HG02678 (cell line): ENCODE measurements around the gene SDHAF2.
"Not testable (repeated sequence)": the region's sequence is repeated elsewhere in the genome, so short reads cannot be mapped to it uniquely, and the experiment has no call there.

Source experiments
- ATAC-seq: cut with Tn5 transposase; IDR thresholded peaks from one replicate; pipeline ENCODE4 v1.9.1; 2021; ENCODE audit warnings: mild to moderate bottlenecking, moderate library complexity; ENCODE audit not compliant: unreplicated experiment

Gene SDHAF2

DNA sequence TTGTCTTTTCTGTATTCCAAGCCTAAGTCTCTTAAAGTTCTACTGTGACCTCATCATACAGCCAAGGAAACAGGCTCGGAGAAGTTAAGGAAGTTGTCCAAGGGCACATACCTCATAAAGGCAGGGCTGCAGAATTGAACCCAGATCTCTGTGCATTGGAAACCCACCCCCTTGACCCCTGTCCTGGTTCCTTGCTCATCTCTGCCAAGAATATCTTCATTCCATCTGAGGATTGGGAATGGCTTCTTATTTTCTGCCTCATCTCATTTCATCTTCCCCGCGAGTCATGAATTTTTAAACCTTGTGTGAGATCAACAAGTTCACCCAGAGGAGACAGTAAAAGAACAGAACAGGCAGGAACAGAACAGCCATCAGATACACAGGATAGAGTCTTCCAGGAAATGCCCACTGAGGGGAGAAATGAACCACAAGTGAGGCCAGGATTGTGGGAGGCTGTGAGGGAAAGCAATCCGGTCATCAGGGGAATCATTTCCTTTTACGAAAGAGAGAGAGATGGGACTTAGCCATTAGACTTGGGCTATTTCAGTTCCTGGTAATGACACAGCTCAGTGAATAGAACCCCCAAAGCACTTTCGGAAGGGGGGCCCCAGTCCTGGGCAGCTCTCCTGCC lies 44.2 kb downstream of the SDHAF2 start:
- ATAC-seq, result no peak

DNA sequence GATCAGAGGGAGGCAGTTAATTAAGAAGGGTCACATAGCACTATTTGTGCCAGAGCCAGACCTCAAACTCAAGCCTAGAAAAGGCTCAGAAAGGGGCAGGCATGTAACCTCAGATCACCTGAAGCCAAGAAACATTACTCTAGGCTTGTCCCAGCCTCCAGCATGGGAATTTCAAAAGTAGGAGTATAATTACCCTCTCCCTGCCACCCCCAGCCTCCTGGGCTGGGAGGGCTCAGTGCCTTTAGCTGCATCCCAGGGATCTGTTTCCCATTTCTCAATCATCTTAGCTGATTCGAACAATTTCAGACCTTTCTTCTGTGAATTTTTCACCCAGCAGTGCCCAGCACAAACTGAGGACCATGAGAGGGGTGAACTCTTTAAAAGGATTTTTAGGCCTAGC lies 45.5 kb downstream of the SDHAF2 start:
- ATAC-seq, result no peak

- no peak for ATAC-seq
These were observed 46.4 kb downstream of the SDHAF2 start for GRCh38 chr11:61476371-61476770.

- ATAC-seq, result no peak
These were observed 47.2 kb downstream of the SDHAF2 start for GRCh38 chr11:61477126-61477525.

DNA sequence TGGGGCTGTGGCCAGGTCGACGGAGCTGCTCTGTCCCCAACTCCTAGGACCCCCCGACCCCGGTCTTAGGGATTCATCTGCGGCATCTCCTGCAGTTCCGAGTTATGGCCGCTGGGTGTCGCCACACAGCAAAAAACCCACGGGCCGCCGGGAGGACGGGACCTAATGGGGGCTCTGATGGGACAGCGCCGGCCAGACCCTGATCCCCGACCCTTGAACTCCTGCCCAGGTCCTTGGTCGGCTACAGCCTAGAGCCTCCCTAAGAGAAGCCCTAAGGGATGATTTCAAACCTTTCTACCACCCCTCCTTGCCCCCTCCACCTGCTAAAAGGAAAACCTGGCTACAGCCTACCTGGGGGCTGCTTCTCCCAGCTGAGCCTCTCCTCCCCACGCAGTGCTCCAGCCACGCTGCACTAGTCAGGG lies 47.8 kb downstream of the SDHAF2 start:
- no peak for ATAC-seq

DNA sequence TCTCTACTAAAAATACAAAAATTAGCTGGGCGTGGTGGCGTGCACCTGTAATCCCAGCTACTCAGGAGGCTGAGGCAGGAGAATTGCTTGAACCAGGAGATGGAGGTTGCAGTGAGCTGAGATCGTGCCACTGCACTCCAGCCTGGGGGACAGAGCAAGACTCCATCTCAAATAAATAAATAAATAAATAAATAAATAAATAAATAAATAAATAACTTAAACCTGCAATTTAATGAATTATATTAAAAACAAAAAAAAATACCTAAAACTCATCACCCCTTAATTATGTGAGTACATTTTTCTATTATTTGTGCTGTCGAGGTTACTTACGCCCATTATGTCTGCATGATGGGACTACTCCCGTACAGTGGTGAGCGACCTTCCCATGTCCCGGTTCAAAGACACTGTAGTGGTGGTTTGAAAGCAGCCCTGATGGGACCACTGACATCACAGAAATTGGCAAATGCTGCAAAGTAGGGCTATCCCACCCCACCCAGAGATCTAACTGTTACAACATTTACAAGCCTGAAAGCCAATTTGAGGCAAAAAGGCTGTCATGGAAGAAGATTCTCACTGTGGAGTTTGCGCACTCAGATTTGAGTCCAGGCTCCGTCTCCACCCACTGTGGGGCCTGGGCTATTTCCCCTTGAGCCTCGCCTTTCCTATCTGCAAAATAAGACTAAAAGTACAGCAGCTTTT lies 49.6 kb downstream of the SDHAF2 start:
- ATAC-seq, result not testable (repeated sequence)

GRCh38 chr11:61480261-61480993 lies 50.5 kb downstream of the SDHAF2 start:
- no peak for ATAC-seq

- no peak for ATAC-seq
These were observed 51.0 kb downstream of the SDHAF2 start for GRCh38 chr11:61480994-61481335.

DNA sequence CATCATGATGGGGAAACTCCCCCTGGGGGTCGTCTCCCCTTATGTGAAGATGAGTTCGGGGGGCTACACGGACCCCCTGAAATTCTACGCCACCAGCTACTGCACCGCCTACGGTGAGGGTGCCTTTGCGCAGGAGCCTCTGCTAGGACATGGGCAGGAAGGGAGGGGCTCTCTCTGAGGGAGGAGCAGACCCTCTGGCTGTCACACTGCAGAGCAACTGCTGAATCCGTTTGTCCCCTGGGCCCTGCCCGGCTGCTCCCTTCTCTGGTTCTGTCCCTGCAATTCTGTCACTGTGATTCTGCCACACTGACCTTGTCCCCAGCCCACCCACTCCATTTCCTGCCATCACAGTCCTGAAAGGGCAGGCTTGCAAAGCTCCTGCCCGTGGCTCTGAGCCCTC lies 51.9 kb downstream of the SDHAF2 start:
- no peak for ATAC-seq

DNA sequence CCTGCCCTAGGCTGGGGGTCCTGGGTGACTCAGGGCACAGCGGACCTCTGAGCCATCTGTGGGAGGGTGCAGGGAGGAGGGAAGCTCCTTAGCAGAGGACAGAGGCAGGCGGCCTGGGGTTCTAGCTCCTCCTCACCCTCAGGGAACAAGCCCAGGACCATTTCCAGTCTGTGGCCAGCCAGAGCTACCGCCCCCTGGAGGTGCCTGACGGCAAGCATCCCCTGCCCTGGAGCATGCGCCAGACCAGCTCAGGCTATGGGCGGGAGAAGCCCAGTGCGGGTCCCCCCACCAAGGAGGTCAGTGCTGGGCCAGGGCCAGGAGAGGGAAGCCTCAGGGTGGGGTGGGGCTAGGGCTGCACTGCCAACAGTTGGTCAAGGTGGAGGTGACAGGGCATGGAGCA lies 52.6 kb downstream of the SDHAF2 start:
- ATAC-seq, result no peak

- ATAC-seq, result no peak
These were observed 54.6 kb downstream of the SDHAF2 start for GRCh38 chr11:61484541-61484940.

- ATAC-seq, result no peak
These were observed 55.2 kb downstream of the SDHAF2 start for GRCh38 chr11:61485080-61485479.

- ATAC-seq, result no peak
These were observed 56.2 kb downstream of the SDHAF2 start for GRCh38 chr11:61486011-61486620.

GRCh38 chr11:61486779-61487178 lies 56.9 kb downstream of the SDHAF2 start:
- no peak for ATAC-seq

GRCh38 chr11:61487342-61488025 lies 57.6 kb downstream of the SDHAF2 start:
- ATAC-seq, result no peak

GRCh38 chr11:61488651-61489291 lies 58.8 kb downstream of the SDHAF2 start:
- ATAC-seq, result no peak

DNA sequence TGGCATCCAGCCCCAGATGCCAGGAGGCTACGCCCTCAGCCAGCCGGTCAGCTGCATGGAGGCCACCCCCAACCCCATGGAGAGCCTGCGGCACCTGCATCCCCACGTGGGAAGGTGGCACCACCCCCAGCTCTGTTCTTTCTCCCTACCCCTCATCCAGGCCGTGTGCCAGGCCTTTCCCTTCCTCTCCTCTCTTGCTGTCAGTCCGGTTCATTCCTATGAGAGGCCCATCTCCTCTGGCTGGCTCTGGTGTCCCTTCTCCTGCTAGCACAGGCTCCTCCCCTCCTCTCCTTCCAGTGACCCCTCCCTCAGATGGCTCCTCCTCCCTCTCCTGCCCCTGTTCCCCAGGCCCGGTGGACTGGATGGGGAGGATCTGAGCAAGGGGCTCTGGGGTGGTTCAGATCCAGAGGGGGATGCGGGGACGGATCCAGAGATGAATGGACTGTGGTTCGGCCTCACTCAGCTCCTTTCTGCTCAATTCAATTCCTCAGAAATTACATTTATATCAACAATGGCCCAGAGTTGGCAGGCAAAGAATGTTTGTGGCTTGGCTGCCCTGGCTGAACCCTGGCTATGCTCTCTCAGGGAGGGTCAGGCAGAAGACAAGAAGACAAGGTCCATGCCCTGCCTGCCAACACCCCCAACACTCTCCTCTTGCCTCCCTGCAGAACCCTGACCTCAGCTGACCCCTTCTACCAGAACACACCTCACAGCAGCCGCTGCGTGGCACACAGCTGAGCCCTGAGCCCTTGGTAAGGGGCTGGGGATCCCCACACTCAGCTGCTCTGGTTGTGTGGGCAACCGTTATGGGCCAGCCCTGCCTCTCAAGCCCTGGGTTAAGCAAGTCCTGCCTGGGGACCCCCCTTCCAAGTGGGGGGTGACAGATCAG lies 60.2 kb downstream of the SDHAF2 start:
- no peak for ATAC-seq

- ATAC-seq, result no peak
These were observed 61.9 kb downstream of the SDHAF2 start for GRCh38 chr11:61491736-61492395.

- ATAC-seq, result no peak
These were observed 64.5 kb downstream of the SDHAF2 start for GRCh38 chr11:61494381-61494961.
